Cortex of kidney (tissue), 1 donor: Measurements from ENCODE around the gene GAB2.
"Not testable (repeated sequence)": the region's sequence is repeated elsewhere in the genome, so short reads cannot be mapped to it uniquely, and the experiment has no call there.

Experiments used
- DNase-seq: peaks from one replicate; lab custom pipeline; 2025; lab: John Stamatoyannopoulos, UW

GAB2 gene

DNA sequence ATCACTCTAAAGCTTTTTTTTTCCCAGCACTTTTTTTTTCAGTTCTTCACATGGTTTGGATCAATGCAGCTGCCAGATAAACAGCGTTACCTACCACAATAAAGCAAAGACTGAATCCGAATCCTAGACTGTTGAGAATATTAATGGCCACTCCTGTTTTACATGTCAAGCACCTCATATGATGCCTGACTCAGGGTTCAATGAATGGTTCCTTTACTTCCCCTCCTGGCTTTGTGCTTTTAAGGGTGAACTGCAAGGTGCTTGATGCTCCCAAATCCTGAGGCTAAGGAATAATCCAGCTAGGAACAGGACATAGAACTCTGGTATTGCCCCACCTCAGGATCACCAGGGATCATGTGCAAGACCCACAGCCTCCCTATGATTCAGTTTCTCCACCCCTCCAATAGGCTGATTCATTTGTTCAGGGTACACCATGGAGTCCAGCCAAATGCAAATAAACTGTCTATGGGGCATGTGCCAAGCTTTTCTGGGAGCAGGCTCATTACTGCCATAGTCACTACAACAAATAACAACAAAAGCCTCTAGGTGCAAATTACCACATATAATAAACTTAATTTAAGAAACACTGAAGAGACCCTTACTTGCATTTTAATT is 104.3 kb downstream of the GAB2 start:
- DNase-seq, result no peak

GRCh38 chr11:78312712-78313111 is 104.9 kb downstream of the GAB2 start:
- DNase-seq, result no peak

- no peak for DNase-seq
These were observed 105.8 kb downstream of the GAB2 start for GRCh38 chr11:78311702-78312371.

DNA sequence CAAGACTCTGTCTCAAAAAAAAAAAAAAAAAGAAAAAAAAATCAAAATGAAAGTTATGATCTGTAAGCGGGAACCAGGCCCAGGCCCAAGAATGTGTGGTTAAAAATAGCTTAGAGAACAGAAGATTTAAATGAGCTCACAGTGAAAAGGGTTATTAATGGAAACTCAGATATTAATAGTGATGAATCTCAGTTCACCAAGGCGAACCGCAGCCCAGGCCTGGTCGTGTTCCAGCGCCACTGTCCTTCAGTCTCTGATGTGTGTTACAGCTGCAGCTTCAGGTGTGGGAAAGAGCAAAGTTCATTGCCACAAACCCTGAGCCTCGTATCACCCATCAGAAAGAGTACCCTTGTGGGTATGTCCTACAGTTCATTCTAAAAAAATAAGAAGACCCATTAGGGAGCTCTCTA is 107.1 kb downstream of the GAB2 start:
- no peak for DNase-seq

- DNase-seq, result no peak
These were observed 113.4 kb downstream of the GAB2 start for GRCh38 chr11:78304201-78304600.

- DNase-seq, result no peak
These were observed 117.3 kb downstream of the GAB2 start for GRCh38 chr11:78300108-78300839.

DNA sequence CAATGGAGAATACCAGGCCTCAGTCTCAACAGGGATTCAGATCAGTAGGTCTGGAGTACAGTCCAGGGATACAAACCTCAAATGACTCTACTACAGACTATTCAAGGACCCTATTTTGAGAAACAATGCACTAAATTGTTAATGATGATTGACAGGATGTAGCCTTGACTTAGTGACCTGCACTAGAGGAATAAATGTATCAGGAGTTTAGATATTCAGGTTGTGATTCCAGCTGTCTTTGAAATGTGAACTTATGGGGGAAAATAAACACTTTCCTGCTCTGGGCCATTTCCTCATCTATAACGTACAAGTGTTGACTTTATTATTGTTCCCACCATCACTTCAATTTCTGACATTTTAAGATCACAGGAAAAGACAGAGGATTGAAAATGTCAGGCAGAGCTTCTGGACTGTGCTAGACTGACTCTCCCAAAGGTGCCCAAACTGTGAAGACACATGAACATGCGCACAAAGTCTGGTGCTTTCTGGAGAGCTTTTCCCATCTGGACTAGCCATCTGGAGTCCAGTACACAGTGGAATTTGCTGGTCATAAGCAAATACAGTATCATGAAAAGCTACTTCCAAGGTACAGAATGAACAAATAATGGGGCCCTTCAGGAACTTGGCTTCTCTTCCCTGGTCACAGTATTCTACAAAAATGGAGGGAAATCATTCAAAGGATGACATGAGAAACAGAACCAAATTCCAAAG is 118.5 kb downstream of the GAB2 start:
- no peak for DNase-seq

GRCh38 chr11:78298291-78298771 is 119.3 kb downstream of the GAB2 start:
- no peak for DNase-seq

GRCh38 chr11:78295991-78296930 is 121.4 kb downstream of the GAB2 start:
- no peak for DNase-seq

- DNase-seq, result no peak
These were observed 122.3 kb downstream of the GAB2 start for GRCh38 chr11:78295347-78295746.

DNA sequence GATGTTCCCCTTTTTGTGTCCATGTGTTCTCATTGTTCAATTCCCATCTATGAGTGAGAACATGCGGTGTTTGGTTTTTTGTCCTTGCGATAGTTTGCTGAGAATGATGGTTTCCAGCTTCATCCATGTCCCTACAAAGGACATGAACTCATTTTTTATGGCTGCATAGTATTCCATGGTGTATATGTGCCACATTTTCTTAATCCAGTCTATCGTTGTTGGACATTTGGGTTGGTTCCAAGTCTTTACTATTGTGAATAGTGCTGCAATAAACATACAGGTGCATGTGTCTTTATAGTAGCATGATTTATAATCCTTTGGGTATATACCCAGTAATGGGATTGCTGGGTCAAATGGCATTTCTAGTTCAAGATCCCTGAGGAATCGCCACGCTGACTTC is 123.5 kb downstream of the GAB2 start:
- not testable (repeated sequence) for DNase-seq

GRCh38 chr11:78293536-78293935 is 124.1 kb downstream of the GAB2 start:
- DNase-seq, result no peak

DNA sequence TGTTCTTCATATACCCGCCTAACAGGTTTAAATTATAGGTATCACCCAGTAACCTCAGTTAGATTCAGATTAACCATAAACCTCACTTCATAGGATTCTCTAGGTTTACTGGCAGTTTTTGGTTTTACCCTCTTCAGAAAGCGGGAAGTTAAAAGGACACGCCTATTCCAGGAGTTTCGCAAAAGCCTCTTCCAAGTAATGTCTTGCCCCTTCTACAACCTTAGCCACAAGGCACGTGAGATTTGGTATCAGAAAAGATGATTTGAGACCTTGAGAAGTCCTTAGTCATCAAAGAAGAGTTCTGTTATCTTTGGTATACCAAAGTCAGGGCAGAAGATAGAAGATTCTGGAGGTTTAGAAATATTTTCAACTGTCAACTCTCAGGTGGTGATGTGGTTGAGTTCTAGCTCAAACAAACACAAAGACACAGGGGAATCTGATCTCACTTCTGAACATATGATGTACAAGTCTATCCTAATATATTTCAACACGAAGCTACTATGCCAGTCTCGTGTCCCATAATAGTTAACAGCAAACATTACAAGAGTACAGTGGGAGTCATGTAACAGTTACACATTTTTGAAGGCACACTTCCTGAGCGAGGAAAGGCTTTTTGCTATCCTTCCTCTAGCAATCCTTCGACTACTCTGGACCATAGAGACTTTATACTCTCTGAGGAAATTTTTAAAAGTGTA is 125.4 kb downstream of the GAB2 start:
- no peak for DNase-seq

- DNase-seq, result no peak
These were observed 126.0 kb downstream of the GAB2 start for GRCh38 chr11:78291503-78292108.

DNA sequence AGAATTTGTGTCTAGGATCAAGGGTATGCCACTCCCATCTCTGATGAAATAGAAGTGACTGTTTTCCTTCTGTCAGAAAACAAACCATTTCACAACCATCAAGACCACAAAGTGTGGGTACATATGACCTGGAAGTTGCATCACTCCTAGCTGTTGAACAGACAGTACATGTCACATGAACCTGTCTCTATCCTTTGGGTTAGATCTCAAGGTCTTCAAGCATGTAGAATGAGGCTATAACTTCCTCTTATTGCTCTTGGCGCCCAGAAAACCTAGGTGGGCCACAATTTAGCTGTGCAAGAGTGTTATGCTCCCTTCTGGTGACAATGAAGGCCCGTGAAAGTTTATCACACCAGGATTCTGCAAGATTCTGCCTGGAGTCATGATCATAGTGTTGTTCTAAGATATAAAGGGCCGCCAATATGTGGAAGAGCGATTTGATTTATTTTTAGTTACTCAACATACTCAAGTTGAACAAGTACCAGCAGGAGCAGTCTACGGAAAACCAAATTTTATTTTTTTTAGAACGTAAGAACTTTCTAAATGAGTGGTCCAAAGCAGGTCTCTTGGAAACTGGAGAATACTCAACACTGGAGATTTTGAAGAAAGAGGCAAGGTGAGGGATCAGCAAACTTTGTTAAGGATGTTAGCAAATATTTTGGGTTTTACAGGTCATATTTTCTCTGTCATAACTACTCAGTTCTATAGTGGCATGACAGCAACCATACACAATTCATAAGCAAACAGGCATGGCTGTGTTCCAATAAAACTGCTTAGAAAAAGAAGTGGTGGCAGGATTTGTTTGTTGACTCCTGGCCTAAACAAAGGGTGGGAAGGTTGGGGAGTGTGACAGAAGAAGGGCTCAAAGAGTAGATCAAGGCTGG is 127.1 kb downstream of the GAB2 start:
- no peak for DNase-seq

- DNase-seq, result no peak
These were observed 127.9 kb downstream of the GAB2 start for GRCh38 chr11:78289552-78290292.

- no peak for DNase-seq
These were observed 133.4 kb downstream of the GAB2 start for GRCh38 chr11:78284260-78284659.

GRCh38 chr11:78282821-78283220 is 134.8 kb downstream of the GAB2 start:
- no peak for DNase-seq

DNA sequence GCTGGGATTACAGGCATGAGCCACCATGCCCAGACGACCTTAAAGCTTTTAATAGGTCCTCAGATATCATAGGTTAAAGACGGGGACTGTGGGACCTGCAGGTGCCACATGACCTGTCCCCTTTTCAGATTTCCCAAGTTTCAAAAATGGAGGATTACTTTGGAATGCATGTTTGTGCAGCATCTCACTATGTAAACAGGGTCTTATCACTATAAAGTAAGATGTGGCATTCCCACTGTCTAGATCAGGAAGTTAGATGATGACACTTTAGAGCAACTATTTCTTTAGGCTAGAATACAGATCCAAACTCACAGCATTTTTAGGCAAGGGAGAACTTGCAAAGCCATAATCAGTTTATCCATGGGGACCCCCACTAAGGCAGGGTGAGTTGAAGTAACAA is 136.1 kb downstream of the GAB2 start:
- no peak for DNase-seq
